ENCODE results near the gene SSC5D.

GRCh38 chr19:55535965-55536350, 47.7 kb downstream of the SSC5D start:
- TF ChIP-seq, protein P1, sequence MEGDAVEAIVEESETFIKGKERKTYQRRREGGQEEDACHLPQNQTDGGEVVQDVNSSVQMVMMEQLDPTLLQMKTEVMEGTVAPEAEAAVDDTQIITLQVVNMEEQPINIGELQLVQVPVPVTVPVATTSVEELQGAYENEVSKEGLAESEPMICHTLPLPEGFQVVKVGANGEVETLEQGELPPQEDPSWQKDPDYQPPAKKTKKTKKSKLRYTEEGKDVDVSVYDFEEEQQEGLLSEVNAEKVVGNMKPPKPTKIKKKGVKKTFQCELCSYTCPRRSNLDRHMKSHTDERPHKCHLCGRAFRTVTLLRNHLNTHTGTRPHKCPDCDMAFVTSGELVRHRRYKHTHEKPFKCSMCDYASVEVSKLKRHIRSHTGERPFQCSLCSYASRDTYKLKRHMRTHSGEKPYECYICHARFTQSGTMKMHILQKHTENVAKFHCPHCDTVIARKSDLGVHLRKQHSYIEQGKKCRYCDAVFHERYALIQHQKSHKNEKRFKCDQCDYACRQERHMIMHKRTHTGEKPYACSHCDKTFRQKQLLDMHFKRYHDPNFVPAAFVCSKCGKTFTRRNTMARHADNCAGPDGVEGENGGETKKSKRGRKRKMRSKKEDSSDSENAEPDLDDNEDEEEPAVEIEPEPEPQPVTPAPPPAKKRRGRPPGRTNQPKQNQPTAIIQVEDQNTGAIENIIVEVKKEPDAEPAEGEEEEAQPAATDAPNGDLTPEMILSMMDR (IDR thresholded peaks at IDR 0.05): no peak
- no peak for TF ChIP-seq POLR2A (IDR thresholded peaks at IDR 0.05)

All from thyroid gland (tissue), 4 donors.